ENCODE measurements around the gene ZNF397. TPM values are rescaled to one million over a fixed set of nuclear protein-coding genes. Genes with fewer than 3 reads are reported as not detected.

ZNF397 gene
- total and polyA plus RNA-seq, 4 donors, result 3.8 to 20.0 (median 9.6) TPM

GRCh38 chr18:35236571-35237363 lies 4.1 kb upstream of the ZNF397 start:
- WGBS, result 94% methylated on average over 1 of the region's 1 CpG

More at GRCh38 chr18:35236571-35237363, 4.1 kb upstream of the ZNF397 start:
- Histone ChIP-seq H3K27ac (ENCODE audit: low read depth in 1 of 2, low read length in 2 of 2) (no peak overlapping the region), H3K4me3 (ENCODE audit: low read depth in 1 of 3, low read length in 3 of 3) (no peak overlapping the region), H3K9me3 (ENCODE audit: control insufficient read depth in 4 of 4, low read length in 3 of 4) (no peaks in the 10 kb centered on the region), H3K9ac (ENCODE audit: low read depth in 1 of 2, low read length in 2 of 2) (no peak overlapping the region), H3K36me3 (ENCODE audit: control insufficient read depth in 4 of 4, insufficient read depth in 3 of 4, low read depth in 1 of 4, low read length in 3 of 4) (no peaks in the 10 kb centered on the region), H3K4me1 (ENCODE audit: control insufficient read depth in 4 of 4, insufficient read depth in 4 of 4, low read length in 3 of 4) (peaks cover 0 to 9% (median 3%) of the 10 kb centered on the region in 4 donors), H3K27me3 (ENCODE audit: control insufficient read depth in 4 of 4, insufficient read depth in 4 of 4, low read length in 3 of 4) (no peaks in the 10 kb centered on the region)
- DNase-seq (ENCODE audit: low spot score), result no peak
- TF ChIP-seq, protein P1, sequence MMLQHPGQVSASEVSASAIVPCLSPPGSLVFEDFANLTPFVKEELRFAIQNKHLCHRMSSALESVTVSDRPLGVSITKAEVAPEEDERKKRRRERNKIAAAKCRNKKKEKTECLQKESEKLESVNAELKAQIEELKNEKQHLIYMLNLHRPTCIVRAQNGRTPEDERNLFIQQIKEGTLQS (IDR thresholded peaks at IDR 0.05), result no peak
- no peak for TF ChIP-seq CTCF (IDR thresholded peaks at IDR 0.05; ENCODE audit: low read depth, low read length, missing input control)
- TF ChIP-seq HNF4A (conservative IDR thresholded peaks at IDR 0.05), result no peak
- no peak for TF ChIP-seq YY1 (IDR thresholded peaks at IDR 0.05)
- TF ChIP-seq, protein P2, sequence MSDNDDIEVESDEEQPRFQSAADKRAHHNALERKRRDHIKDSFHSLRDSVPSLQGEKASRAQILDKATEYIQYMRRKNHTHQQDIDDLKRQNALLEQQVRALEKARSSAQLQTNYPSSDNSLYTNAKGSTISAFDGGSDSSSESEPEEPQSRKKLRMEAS (IDR thresholded peaks at IDR 0.05), result no peak
- TF ChIP-seq JUND (IDR thresholded peaks at IDR 0.05), result no peak
- TF ChIP-seq, protein P3, sequence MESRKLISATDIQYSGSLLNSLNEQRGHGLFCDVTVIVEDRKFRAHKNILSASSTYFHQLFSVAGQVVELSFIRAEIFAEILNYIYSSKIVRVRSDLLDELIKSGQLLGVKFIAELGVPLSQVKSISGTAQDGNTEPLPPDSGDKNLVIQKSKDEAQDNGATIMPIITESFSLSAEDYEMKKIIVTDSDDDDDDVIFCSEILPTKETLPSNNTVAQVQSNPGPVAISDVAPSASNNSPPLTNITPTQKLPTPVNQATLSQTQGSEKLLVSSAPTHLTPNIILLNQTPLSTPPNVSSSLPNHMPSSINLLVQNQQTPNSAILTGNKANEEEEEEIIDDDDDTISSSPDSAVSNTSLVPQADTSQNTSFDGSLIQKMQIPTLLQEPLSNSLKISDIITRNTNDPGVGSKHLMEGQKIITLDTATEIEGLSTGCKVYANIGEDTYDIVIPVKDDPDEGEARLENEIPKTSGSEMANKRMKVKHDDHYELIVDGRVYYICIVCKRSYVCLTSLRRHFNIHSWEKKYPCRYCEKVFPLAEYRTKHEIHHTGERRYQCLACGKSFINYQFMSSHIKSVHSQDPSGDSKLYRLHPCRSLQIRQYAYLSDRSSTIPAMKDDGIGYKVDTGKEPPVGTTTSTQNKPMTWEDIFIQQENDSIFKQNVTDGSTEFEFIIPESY (IDR thresholded peaks at IDR 0.05), result no peak
- TF ChIP-seq REST (IDR thresholded peaks at IDR 0.05), result no peak
- no peak for TF ChIP-seq RAD21 (IDR thresholded peaks at IDR 0.05)

Measured in liver (tissue), 9 donors.